Neural crest cell (in vitro differentiated cells): ENCODE results near the gene OR2M7. TPM values are rescaled to one million over a fixed set of nuclear protein-coding genes. Genes with fewer than 3 reads are reported as not detected.

Experiments used
- DNase-seq: peaks from one replicate; pipeline ENCODE4 v3.0.0; 2021; ENCODE audit warnings: low read depth, mixed read lengths, low spot score
- H3K27ac Mint-ChIP-seq: one replicate; pipeline ENCODE4 v1.8.0; 2021; ENCODE audit warnings: mild to moderate bottlenecking, mixed read lengths; ENCODE audit not compliant: unreplicated experiment
- H3K27me3 Mint-ChIP-seq: 2 replicates; pipeline ENCODE4 v1.8.0; 2021; ENCODE audit warnings: low read depth, mild to moderate bottlenecking, mixed read lengths
- H3K36me3 Mint-ChIP-seq: 2 replicates; pipeline ENCODE4 v1.8.0; 2021; ENCODE audit warnings: low read depth, mild to moderate bottlenecking, mixed read lengths
- H3K4me1 Mint-ChIP-seq: 2 replicates; pipeline ENCODE4 v1.8.0; 2021; ENCODE audit warnings: mixed read lengths
- H3K4me3 Mint-ChIP-seq: one replicate; pipeline ENCODE4 v1.8.0; 2021; ENCODE audit warnings: mild to moderate bottlenecking, mixed read lengths
- H3K9me3 Mint-ChIP-seq: 2 replicates; pipeline ENCODE4 v1.8.0; 2021; ENCODE audit warnings: mixed read lengths
- total RNA-seq: library from RNA; stranded (reverse); gene quantifications from 2 replicates; pipeline ENCODE4 v1.2.1, GENCODE V29; 2021
- TF ChIP-seq, protein P1 (sequence below): fragments of 200-600 bp; sonication (generic); conservative IDR thresholded peaks from 2 replicates; pipeline ENCODE4 v1.5.0; 2021; ENCODE audit warnings: antibody characterized with exemption, mild to moderate bottlenecking

OR2M7 gene
- total RNA-seq, 1 donor from 2014 or later: not detected

DNA sequence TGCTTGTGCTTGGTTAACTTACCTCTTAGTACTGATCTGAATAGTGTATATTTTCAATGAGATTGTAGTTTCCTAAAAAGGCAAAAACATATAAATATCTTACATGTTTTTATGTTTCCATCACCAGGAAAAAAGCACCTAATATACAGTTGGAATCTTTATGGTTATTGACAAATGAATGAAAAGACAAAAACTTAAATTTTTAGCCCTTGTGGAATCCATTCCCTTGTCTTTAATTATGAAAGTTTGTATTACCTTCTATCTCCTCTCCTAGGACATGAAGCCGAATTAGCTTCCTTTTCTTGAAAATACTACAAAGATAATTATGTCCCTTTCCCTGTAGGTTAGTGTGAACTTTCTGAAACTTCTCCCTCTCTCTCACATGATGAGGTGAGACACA, 21.0 kb downstream of the OR2M7 start, which contains the start of gene OR2T12:
Gene OR2T12 (minus strand): TSS at position 101 of the 400 bp plus-strand sequence. CDS start 7,846 bp downstream, outside the sequence.
- Mint-ChIP-seq H3K27ac (no peak within 1 kb of the TSS), H3K27me3 (no peaks in the 10 kb centered on the region), H3K36me3 (peaks cover 5% of the 10 kb centered on the region), H3K4me1 (no peaks in the 10 kb centered on the region), H3K9me3 (peaks cover 8% of the 10 kb centered on the region), H3K4me3 (no peak within 1 kb of the TSS)
- TF ChIP-seq, protein P1, sequence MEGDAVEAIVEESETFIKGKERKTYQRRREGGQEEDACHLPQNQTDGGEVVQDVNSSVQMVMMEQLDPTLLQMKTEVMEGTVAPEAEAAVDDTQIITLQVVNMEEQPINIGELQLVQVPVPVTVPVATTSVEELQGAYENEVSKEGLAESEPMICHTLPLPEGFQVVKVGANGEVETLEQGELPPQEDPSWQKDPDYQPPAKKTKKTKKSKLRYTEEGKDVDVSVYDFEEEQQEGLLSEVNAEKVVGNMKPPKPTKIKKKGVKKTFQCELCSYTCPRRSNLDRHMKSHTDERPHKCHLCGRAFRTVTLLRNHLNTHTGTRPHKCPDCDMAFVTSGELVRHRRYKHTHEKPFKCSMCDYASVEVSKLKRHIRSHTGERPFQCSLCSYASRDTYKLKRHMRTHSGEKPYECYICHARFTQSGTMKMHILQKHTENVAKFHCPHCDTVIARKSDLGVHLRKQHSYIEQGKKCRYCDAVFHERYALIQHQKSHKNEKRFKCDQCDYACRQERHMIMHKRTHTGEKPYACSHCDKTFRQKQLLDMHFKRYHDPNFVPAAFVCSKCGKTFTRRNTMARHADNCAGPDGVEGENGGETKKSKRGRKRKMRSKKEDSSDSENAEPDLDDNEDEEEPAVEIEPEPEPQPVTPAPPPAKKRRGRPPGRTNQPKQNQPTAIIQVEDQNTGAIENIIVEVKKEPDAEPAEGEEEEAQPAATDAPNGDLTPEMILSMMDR: no peak
- no peak for DNase-seq

DNA sequence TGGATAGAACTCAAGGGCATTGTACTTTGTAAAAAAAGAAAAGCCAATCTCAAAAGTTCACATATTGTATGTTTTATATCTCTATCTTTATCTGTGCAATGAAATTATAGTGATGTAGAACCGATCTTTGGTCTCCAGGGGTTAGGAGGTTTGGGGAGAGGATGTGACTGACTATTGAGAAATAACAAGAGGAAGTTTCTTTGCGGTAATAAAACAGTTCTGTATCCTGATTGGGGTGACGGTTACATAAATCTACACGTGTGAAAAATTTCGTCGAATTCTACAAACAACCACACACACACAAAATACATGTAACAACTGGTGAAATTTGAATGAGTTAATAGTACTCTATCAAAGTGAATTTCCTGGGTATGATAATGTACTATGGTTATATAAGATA, 36.0 kb downstream of the OR2M7 start:
- peaks cover 24% of the 10 kb centered on the region for H3K9me3 Mint-ChIP-seq
- no peak for DNase-seq
- TF ChIP-seq, protein P1: no peak
- H3K4me1 Mint-ChIP-seq: no peaks in the 10 kb centered on the region
- H3K27me3 Mint-ChIP-seq: no peaks in the 10 kb centered on the region
- no peak overlapping the region for H3K27ac Mint-ChIP-seq
- H3K36me3 Mint-ChIP-seq: peaks cover 3% of the 10 kb centered on the region
- no peak overlapping the region for H3K4me3 Mint-ChIP-seq

DNA sequence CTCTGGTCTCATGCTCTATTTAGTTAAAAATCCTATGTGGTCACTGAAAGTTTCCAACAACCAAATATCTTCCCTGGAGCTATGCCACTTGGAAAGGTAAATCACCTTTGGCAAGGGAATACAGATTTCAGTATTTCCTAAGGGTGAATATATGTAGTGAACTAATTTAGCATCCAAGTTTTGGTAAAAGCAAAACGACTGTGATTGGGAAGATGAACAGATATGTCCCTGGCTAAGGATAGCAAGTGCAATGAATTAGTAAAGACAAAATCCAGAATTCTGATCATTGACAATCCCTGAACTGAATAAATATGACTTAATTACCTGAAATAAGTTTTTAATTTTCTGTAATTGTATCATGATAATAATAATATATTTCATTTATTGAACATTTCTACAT, 46.5 kb downstream of the OR2M7 start, which contains the start of gene OR2T33:
Gene OR2T33 (minus strand): TSS at position 101 of the 400 bp plus-strand sequence. CDS start 4,162 bp downstream, outside the sequence.
- Mint-ChIP-seq H3K27me3 (no peaks in the 10 kb centered on the region), H3K36me3 (no peaks in the 10 kb centered on the region), H3K9me3 (peaks cover 7% of the 10 kb centered on the region), H3K27ac (no peak within 1 kb of the TSS), H3K4me3 (no peak within 1 kb of the TSS), H3K4me1 (no peaks in the 10 kb centered on the region)
- DNase-seq: no peak
- TF ChIP-seq, protein P1: no peak

Other genes with a start within 250 kb of the OR2M7 start
- not detected in 2 replicates for gene OR2L13, start 229.4 kb downstream of the OR2M7 start, total RNA-seq
- gene OR2M5, start 179.4 kb downstream of the OR2M7 start, total RNA-seq: not detected in 2 replicates
- not detected in 2 replicates for gene OR2M2, start 149.7 kb downstream of the OR2M7 start, total RNA-seq
- gene OR2M3, start 127.3 kb downstream of the OR2M7 start, total RNA-seq: not detected in 2 replicates
- gene OR2M4, start 93.2 kb downstream of the OR2M7 start, total RNA-seq: not detected in 2 replicates
- not detected in 2 replicates for gene OR2T33, start 46.6 kb downstream of the OR2M7 start, total RNA-seq
- gene OR2T12, start 21.1 kb downstream of the OR2M7 start, total RNA-seq: not detected in 2 replicates
- gene OR14C36, start 24.2 kb upstream of the OR2M7 start, total RNA-seq: not detected in 2 replicates
- not detected in 2 replicates for gene OR2T4, start 37.1 kb upstream of the OR2M7 start, total RNA-seq
- gene OR2T6, start 51.2 kb upstream of the OR2M7 start, total RNA-seq: not detected in 2 replicates
- gene OR2T1, start 78.5 kb upstream of the OR2M7 start, total RNA-seq: not detected in 2 replicates
- gene OR2T2, start 121.1 kb upstream of the OR2M7 start, total RNA-seq: not detected in 2 replicates
- not detected in 2 replicates for gene OR2T3, start 148.8 kb upstream of the OR2M7 start, total RNA-seq
- gene OR2T5, start 164.0 kb upstream of the OR2M7 start, total RNA-seq: not detected in 2 replicates
- not detected in 2 replicates for gene OR2G6, start 183.5 kb upstream of the OR2M7 start, total RNA-seq
- gene OR2T29, start 238.2 kb upstream of the OR2M7 start, total RNA-seq: not detected in 2 replicates